LNCAP (cell line): ENCODE data around the gene UBXN2A.

Experiments used
- TF ChIP-seq, protein P1 (sequence below): fragments of 450-650 bp; IDR thresholded peaks from 2 replicates; pipeline ENCODE4 v1.5.1; 2017; ENCODE audit warnings: mild to moderate bottlenecking

The UBXN2A gene

GRCh38 chr2:23993736-23994269 is 53.5 kb downstream of the UBXN2A start:
- TF ChIP-seq, protein P1, sequence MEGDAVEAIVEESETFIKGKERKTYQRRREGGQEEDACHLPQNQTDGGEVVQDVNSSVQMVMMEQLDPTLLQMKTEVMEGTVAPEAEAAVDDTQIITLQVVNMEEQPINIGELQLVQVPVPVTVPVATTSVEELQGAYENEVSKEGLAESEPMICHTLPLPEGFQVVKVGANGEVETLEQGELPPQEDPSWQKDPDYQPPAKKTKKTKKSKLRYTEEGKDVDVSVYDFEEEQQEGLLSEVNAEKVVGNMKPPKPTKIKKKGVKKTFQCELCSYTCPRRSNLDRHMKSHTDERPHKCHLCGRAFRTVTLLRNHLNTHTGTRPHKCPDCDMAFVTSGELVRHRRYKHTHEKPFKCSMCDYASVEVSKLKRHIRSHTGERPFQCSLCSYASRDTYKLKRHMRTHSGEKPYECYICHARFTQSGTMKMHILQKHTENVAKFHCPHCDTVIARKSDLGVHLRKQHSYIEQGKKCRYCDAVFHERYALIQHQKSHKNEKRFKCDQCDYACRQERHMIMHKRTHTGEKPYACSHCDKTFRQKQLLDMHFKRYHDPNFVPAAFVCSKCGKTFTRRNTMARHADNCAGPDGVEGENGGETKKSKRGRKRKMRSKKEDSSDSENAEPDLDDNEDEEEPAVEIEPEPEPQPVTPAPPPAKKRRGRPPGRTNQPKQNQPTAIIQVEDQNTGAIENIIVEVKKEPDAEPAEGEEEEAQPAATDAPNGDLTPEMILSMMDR = no peak

GRCh38 chr2:23994567-23994966 is 54.3 kb downstream of the UBXN2A start:
- TF ChIP-seq, protein P1 = no peak

DNA sequence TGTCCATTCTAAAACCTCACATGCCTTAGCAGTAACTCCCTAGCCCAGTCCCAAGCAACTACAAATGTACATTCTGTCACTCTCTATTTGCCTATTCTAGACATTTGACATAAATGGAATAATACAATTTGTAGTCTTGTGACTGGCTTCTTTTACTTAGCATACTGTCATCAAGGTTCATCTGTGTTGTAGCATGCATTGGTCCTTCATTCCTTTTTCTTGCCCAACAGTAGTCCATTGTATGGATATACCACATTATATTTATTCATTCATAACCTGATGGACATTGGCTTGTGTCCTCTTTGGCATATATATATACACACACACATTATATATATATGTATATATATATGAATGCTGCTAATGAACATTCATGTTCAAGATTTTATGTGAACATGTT is 67.4 kb downstream of the UBXN2A start:
- TF ChIP-seq, protein P1 = no peak

GRCh38 chr2:24008672-24009366 is 68.6 kb downstream of the UBXN2A start:
- TF ChIP-seq, protein P1 = no peak

DNA sequence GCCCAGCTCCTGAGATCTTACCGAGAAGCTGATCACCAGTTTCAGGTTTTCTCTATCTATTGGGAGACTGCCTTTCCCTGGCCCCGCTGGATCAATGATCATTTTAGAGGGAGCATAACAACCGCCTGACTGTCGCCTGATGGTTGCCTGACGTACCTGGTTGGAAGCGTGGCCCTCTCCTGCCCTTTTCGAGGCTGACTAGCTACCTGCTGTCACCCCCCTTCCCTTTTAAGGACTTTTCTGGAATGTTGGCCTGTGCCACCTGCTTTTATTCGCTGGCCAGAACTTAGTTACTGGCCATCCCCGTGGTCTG is 69.1 kb downstream of the UBXN2A start:
- TF ChIP-seq, protein P1 = no peak

GRCh38 chr2:24009680-24010476 is 69.6 kb downstream of the UBXN2A start, which contains the start of gene MFSD2B:
MFSD2B (plus strand) TSS chr2:24010085; CDS start chr2:24010097, 12 bp downstream.
- TF ChIP-seq, protein P1 = no peak

DNA sequence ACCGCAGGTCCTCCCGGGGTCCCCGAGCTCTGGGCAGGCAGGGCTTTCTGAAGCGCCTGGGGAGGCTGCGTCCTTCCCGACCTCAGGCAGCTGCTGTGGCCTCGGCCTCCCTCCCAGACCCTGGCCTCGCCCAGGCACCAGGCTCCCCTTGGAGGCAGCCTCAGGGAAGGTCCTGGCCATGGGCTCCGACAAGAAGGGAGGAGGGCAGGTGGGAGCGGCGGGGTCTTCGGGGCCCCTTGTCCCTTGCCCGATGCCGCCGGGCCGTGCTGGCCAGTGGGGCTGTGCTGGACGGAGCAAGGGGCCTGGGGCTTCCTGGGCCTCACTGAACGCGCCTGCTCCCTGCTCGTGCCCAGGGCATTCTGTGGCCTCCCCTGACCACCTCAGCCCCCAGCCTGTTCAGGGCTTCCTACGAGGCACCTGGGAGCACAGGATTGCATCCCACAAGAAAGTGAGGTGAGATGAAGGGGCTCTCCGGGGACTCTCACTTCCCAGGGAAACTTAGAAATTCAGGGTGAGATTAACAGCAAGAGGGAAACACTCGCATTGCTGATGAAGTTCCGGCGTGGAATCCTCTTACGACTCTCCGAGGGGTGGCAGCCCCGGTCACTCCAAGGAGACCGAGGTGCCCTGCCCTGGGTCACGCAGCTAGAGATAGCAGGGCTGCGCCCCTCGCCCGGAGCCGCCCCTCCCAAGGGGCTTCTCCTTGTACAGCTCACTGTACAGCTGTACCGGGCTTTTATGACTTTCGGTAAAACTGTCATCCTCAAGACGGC is 70.4 kb downstream of the UBXN2A start:
- TF ChIP-seq, protein P1 = no peak
